Activated CD8-positive, alpha-beta T cell treated with anti-CD3 and anti-CD28 coated beads, Interleukin-2, amount 10 ng/mL, durations not matched to agents 7 days and 5 days (primary cell): ENCODE results near the gene MEX3B. TPM values are rescaled to one million over a fixed set of nuclear protein-coding genes. Genes with fewer than 3 reads are reported as not detected.
A peak's percentile ranks its signal among the peaks of the same experiment; 100 is the strongest.

Experiments used
- ATAC-seq: fragments of 150-1000 bp; cut with Tn5 transposase; one replicate; pipeline ENCODE4 v1.10.0; 2021; ENCODE audit warnings: moderate library complexity
- CTCF ChIA-PET: fragments of 350-600 bp; sonication (Branson Sonifier 250); formaldehyde crosslinking; loops from one replicate; lab custom pipeline; 2021; ENCODE audit warnings: antibody characterized with exemption; lab: Charles Lee
- POLR2A ChIA-PET: fragments of 350-600 bp; sonication (Branson Sonifier 250); formaldehyde crosslinking; loops from one replicate; lab custom pipeline; 2021; ENCODE audit warnings: antibody characterized with exemption; lab: Charles Lee
- DNase-seq: peaks from one replicate; pipeline ENCODE4 v3.0.0-alpha.2; 2020
- H3K27ac Mint-ChIP-seq: one replicate; pipeline ENCODE4 v1.8.0; 2021; ENCODE audit warnings: mild to moderate bottlenecking, mixed read lengths
- H3K27me3 Mint-ChIP-seq: one replicate; pipeline ENCODE4 v1.8.0; 2021; ENCODE audit warnings: low read depth, mixed read lengths
- H3K36me3 Mint-ChIP-seq: one replicate; pipeline ENCODE4 v1.8.0; 2021; ENCODE audit warnings: low read depth, mixed read lengths
- H3K4me1 Mint-ChIP-seq: one replicate; pipeline ENCODE4 v1.8.0; 2021; ENCODE audit warnings: low read depth, mixed read lengths
- H3K4me3 Mint-ChIP-seq: one replicate; pipeline ENCODE4 v1.8.0; 2021; ENCODE audit warnings: mild to moderate bottlenecking, mixed read lengths
- H3K9me3 Mint-ChIP-seq: one replicate; pipeline ENCODE4 v1.8.0; 2022; ENCODE audit warnings: mixed read lengths; ENCODE audit not compliant: insufficient read depth
- total RNA-seq, 2 experiments: library from RNA; stranded (reverse); gene quantifications; one replicate each; pipeline ENCODE4 v1.2.3, GENCODE V29; 2021

The MEX3B gene
- total RNA-seq, 2 experiments from 2014 or later = 0.63 TPM

- POLR2A ChIA-PET = no interaction called here
- peak; percentile 91 for DNase-seq
- CTCF ChIA-PET = interaction anchor here (1.2 kb wide), 1 partner anchor 781 kb away, joined by 3 read pairs; no protein-coding TSS in a partner anchor
- no peaks in the 10 kb centered on the region for H3K9me3 Mint-ChIP-seq
- no peaks in the 10 kb centered on the region for H3K36me3 Mint-ChIP-seq
- peak overlapping the region; percentile 76 for H3K27ac Mint-ChIP-seq
- peak overlapping the region; percentile 88 for H3K4me3 Mint-ChIP-seq
- H3K4me1 Mint-ChIP-seq = peaks cover 25% of the 10 kb centered on the region
- H3K27me3 Mint-ChIP-seq = peaks cover 31% of the 10 kb centered on the region
- ATAC-seq = peak; percentile 78
Measured at GRCh38 chr15:82046666-82047452, 1.0 kb upstream of the MEX3B start.

DNA sequence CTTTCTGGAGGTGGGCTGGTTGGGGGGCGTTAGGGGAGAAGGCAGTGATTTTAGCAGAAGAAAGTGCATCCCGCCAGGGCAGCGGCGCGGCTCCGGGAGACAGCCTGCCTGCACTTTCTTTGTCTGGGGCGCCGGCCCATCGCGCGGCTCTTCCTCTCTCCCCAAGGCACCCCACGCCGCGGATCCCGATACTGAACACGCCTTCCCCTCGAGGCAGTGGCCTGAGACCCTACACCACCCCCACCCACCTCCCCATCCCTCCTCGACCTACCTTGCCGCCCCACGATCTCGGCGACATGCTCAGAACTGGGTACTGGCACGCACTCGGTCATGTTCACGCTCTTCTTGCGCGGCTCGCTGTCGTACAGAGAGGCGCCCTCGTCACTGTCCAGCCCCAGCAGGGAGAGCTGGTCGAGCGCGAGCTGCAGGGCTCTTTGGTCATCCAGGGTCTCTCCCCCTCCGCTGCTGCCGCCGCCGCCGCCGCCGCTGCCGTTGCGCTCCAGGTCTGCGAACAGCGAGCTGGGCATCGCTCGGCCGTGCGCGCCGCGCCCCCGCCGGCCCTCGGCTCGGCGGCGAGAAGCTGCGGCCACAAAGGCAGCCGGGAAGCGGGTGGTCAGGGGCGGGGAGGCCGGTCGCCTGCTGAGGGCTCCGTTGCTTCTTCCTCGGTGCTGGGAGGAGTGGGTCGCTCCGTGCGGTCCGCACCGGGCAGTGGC, 483 bp downstream of the MEX3B start:
- Mint-ChIP-seq H3K27ac (no peak overlapping the region), H3K36me3 (no peaks in the 10 kb centered on the region), H3K27me3 (peaks cover 33% of the 10 kb centered on the region), H3K4me3 (peak overlapping the region; percentile 88), H3K9me3 (no peaks in the 10 kb centered on the region), H3K4me1 (peaks cover 25% of the 10 kb centered on the region)
- POLR2A ChIA-PET = interaction anchor here (1.0 kb wide), 1 partner anchor 1043 kb away, joined by 3 read pairs; no protein-coding TSS in a partner anchor
- DNase-seq = peak; percentile 35
- CTCF ChIA-PET = interaction anchor here (0.9 kb wide), 1 partner anchor 18 kb away, joined by 3 read pairs; no protein-coding TSS in a partner anchor
- ATAC-seq = peak; percentile 8

DNA sequence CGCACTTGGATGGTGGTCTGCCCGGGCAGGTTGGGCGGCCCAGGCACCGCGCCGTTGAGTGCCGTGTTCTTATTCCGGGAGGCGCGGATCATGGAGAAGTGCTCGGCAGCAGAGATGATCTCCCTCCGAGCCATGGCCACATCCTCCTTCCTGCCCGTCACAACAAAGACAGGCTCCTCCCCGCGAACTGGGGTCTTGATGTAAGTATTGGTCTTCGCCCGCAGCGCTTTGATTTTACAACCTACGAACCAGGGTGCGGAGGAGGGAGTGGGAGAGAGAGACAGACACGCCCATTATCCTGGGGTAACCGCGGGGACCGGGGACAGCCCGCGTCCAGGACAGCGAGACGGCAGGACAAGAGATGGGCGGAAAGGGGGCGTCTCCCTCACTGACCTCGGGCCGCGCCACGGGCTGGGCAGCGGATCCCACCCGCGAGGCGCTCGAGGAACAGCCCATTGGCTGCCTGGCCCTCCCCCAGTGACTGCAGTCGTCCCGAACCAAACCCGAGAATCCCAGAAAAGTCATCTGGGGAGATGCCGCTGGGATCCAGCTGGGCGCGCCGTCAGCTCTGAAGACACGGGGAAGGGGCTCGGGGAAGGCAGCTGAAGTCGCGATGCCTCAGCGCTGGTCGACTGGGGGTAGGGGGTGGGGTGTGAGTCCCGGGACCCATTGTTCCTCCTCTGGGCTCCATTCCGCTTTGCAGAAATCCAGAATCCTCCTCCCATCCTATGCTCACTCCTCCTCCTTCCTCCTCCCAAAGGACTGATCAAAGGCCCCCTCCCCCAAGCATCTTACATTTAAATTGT, 1.2 kb downstream of the MEX3B start:
- Mint-ChIP-seq H3K27ac (peak overlapping the region; percentile 71), H3K4me3 (peak overlapping the region; percentile 88), H3K27me3 (peaks cover 30% of the 10 kb centered on the region), H3K9me3 (no peaks in the 10 kb centered on the region), H3K4me1 (peaks cover 25% of the 10 kb centered on the region), H3K36me3 (no peaks in the 10 kb centered on the region)
- ChIA-PET CTCF (interaction anchor here (0.6 kb wide), 1 partner anchor 335 kb away, joined by 3 read pairs; no protein-coding TSS in a partner anchor), POLR2A (no interaction called here)
- DNase-seq = peak; percentile 62
- ATAC-seq = no peak

- Mint-ChIP-seq H3K27ac (no peak overlapping the region), H3K9me3 (no peaks in the 10 kb centered on the region), H3K4me1 (peaks cover 25% of the 10 kb centered on the region), H3K27me3 (peaks cover 25% of the 10 kb centered on the region), H3K36me3 (no peaks in the 10 kb centered on the region), H3K4me3 (peak overlapping the region; percentile 88)
- no peak for ATAC-seq
- POLR2A ChIA-PET = no interaction called here
- DNase-seq = no peak
- CTCF ChIA-PET = no interaction called here
Measured at GRCh38 chr15:82043796-82044372, 1.9 kb downstream of the MEX3B start.

DNA sequence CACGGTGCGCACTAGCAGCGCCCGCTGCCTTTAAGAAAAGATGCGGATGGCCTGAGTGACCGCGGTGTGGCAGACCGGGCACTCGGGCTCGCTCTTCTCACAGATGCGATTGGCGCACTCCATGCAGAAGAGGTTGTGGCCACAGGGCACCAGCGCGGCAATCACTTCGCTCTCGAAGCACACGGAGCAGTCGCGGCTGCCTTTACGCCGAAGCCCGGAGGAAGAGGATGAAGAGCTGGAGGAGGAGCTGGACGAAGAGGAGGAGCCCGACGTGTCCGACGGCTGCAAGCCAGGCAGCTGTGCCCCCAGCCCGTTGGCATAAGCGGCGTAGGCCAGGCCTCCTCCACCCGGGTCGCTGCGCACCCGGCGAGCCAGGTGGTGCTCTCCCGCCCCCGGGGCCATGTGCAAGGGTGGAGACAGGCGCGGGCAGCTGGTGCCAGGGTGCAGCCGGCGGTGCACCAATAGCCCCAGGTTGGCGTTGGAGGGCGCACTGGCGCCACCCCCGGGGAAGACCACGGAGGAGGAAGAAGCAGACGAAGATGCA, 2.6 kb downstream of the MEX3B start:
- H3K4me3 Mint-ChIP-seq = no peak overlapping the region
- DNase-seq (no peak), ATAC-seq (no peak)
- H3K9me3 Mint-ChIP-seq = no peaks in the 10 kb centered on the region
- ChIA-PET POLR2A (no interaction called here), CTCF (no interaction called here)
- peaks cover 25% of the 10 kb centered on the region for H3K4me1 Mint-ChIP-seq
- no peak overlapping the region for H3K27ac Mint-ChIP-seq
- peaks cover 18% of the 10 kb centered on the region for H3K27me3 Mint-ChIP-seq
- H3K36me3 Mint-ChIP-seq = no peaks in the 10 kb centered on the region

DNA sequence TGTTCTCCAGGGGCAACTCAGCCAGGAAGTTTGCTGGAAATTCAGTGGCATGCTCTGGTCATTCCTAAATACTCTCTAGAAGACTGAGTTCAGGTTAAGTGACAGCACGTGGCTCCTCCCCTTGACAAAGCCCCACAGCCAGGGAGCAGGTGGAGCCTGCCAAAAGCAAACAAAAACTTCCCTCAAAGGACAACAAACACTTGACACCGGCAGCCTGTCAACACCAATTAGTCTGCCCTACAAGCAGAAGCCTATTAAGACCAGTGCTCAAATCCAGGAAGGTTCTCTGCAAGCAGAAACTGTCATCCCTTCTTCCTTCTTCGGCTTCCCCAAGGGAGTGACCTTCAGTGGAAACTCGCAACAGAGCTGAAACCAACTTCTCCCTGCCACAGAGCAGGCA, 5.0 kb downstream of the MEX3B start:
- DNase-seq (no peak), ATAC-seq (no peak)
- H3K9me3 Mint-ChIP-seq = no peaks in the 10 kb centered on the region
- no peak overlapping the region for H3K27ac Mint-ChIP-seq
- H3K27me3 Mint-ChIP-seq = peaks cover 8% of the 10 kb centered on the region
- no peak overlapping the region for H3K4me3 Mint-ChIP-seq
- ChIA-PET CTCF (no interaction called here), POLR2A (no interaction called here)
- H3K36me3 Mint-ChIP-seq = no peaks in the 10 kb centered on the region
- H3K4me1 Mint-ChIP-seq = peaks cover 16% of the 10 kb centered on the region

- Mint-ChIP-seq H3K9me3 (no peaks in the 10 kb centered on the region), H3K4me1 (peaks cover 16% of the 10 kb centered on the region), H3K36me3 (no peaks in the 10 kb centered on the region), H3K4me3 (no peak overlapping the region), H3K27ac (no peak overlapping the region), H3K27me3 (peaks cover 8% of the 10 kb centered on the region)
- no peak for DNase-seq
- ChIA-PET POLR2A (no interaction called here), CTCF (no interaction called here)
- ATAC-seq = no peak
Measured at GRCh38 chr15:82040390-82040789, 5.4 kb downstream of the MEX3B start.

- Mint-ChIP-seq H3K27ac (no peak overlapping the region), H3K9me3 (no peaks in the 10 kb centered on the region), H3K36me3 (no peaks in the 10 kb centered on the region), H3K27me3 (peaks cover 8% of the 10 kb centered on the region), H3K4me1 (peaks cover 11% of the 10 kb centered on the region), H3K4me3 (no peak overlapping the region)
- DNase-seq = no peak
- ChIA-PET CTCF (no interaction called here), POLR2A (no interaction called here)
- ATAC-seq = no peak
Measured at GRCh38 chr15:82039871-82040270, 5.9 kb downstream of the MEX3B start.

GRCh38 chr15:82036461-82036860, 9.4 kb downstream of the MEX3B start:
- no peaks in the 10 kb centered on the region for H3K9me3 Mint-ChIP-seq
- H3K36me3 Mint-ChIP-seq = no peaks in the 10 kb centered on the region
- no peak overlapping the region for H3K4me3 Mint-ChIP-seq
- DNase-seq (no peak), ATAC-seq (no peak)
- H3K27me3 Mint-ChIP-seq = peaks cover 7% of the 10 kb centered on the region
- no peak overlapping the region for H3K27ac Mint-ChIP-seq
- H3K4me1 Mint-ChIP-seq = no peaks in the 10 kb centered on the region
- CTCF ChIA-PET = no interaction called here
- POLR2A ChIA-PET = no interaction called here

GRCh38 chr15:82031871-82032270, 13.9 kb downstream of the MEX3B start:
- Mint-ChIP-seq H3K27ac (no peak overlapping the region), H3K36me3 (no peaks in the 10 kb centered on the region), H3K9me3 (no peaks in the 10 kb centered on the region), H3K4me3 (no peak overlapping the region), H3K4me1 (no peaks in the 10 kb centered on the region), H3K27me3 (peaks cover 5% of the 10 kb centered on the region)
- no peak for ATAC-seq
- no peak for DNase-seq
- CTCF ChIA-PET = no interaction called here
- POLR2A ChIA-PET = no interaction called here

DNA sequence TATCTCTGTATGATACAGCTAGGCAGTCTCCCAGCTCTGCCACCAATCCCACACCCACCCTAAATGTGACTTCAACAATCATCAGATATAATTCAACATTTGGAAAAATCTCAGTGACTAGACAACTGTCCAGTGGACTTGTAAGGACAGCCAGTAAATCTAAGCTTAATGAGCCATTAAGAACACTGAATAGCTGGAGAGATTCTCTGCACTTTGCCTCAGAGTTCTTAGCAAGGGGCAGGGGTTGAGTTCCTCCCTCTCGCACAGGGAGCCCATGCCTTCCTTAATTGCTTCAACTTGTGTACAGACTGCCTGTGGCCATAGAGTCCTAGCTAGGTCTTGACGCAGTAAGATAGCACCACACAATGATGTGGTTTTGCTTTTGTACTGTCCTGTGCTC, 15.6 kb downstream of the MEX3B start:
- no peak for DNase-seq
- H3K4me1 Mint-ChIP-seq = no peaks in the 10 kb centered on the region
- no peak for ATAC-seq
- H3K27me3 Mint-ChIP-seq = peaks cover 5% of the 10 kb centered on the region
- H3K36me3 Mint-ChIP-seq = no peaks in the 10 kb centered on the region
- ChIA-PET CTCF (no interaction called here), POLR2A (no interaction called here)
- no peak overlapping the region for H3K4me3 Mint-ChIP-seq
- no peak overlapping the region for H3K27ac Mint-ChIP-seq
- H3K9me3 Mint-ChIP-seq = no peaks in the 10 kb centered on the region
